ENCODE data around the gene CYSRT1.

CYSRT1 gene

DNA sequence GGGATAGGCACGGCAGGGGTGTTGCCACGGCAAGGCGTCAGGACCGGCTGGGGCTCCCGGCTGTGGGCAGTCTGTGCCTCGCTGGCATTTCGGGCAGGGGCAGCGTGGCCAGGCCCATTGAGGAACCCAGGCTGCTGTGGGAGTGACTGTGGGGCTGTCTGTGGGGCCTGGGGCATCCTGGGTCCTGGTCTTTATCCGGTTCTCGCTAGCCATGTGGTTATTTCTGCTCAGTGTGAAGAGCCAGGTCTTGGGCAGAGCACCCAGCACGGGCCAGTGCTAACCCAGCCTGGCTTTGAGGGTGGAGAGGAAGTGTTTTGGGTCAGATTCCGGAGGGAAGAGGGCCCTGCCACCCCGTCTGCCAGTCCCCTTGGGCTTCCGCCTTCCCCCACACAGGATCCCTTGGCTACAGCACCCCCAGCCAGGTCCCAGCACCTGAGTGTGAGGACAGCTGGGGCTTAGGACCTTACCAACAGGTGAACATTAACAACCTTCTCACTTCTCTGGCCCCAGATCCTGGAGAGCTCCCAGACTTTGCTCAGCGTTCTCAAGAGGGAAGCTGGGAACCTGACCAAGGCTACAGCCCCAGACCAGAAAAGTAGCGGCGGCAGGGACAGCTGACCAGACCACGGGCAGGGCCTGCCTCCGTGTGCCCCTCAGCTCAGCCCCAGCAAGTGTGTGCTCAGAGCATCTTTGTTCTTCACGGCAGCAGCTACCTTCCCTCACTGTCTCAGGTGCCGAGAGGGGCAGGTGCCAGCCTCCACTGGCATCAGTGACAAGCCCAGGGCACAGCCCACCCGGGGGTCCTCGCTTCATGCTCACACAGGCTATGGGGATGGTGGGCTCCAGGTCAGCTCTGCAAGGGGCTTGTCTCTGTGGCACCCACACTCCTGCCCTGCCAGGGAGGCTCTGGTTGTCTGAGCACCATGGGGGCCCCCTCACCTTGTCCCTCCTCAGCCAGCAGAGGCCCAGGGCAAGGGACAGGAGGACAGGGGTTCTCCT is 35.4 kb upstream of the CYSRT1 start:
- in situ Hi-C loops (cut with HindIII; ENCODE audit: low sequenced_read_pairs) = no loop called here

DNA sequence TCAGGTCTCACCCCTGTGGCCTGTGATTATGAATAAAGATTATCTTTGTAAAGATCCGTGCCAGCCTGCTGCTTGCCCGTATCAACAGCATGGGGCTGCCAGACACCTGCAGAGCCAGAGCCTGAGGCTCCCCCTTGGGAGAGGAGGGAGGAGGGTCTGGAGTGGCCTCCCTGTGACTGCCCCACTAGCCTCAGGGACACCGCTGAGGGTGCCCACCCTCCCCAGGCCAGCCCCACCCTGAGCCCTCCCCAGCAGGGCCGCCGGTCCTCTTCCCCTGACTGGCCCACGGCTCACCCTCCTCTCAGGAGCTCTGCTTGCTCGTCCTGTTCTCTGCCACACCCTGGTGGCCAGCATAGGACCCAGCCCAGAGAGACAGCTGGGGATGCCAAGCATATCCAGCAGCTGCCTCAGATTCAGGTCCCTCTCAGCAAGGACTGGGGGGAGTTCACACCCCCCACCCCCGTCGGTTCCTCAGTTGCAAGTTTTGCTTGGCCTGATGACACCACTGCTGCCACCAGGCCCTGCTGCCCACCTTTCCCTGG is 34.6 kb upstream of the CYSRT1 start:
- in situ Hi-C loops (cut with HindIII; ENCODE audit: low sequenced_read_pairs) = no loop called here

DNA sequence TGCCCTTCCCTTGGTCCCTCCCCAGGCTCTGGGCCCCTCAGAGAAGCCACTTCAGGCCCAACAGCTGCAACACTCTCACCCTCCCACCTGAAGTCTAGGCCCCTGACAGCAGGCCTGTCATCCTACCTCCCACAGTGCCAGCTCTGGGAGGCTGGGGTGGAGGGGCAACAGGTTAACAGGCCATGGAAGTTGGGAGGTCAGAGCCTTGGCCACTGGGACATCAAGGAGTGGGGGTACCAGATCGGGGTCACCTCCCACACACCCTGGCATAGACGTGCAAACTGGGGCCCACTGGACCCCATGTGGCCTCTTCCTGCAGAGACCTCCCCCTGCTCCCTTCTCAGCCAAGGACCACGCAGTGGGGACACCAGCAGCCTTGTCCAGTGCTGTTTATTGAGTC is 33.7 kb upstream of the CYSRT1 start:
- in situ Hi-C loops (cut with HindIII; ENCODE audit: low sequenced_read_pairs) = no loop called here

DNA sequence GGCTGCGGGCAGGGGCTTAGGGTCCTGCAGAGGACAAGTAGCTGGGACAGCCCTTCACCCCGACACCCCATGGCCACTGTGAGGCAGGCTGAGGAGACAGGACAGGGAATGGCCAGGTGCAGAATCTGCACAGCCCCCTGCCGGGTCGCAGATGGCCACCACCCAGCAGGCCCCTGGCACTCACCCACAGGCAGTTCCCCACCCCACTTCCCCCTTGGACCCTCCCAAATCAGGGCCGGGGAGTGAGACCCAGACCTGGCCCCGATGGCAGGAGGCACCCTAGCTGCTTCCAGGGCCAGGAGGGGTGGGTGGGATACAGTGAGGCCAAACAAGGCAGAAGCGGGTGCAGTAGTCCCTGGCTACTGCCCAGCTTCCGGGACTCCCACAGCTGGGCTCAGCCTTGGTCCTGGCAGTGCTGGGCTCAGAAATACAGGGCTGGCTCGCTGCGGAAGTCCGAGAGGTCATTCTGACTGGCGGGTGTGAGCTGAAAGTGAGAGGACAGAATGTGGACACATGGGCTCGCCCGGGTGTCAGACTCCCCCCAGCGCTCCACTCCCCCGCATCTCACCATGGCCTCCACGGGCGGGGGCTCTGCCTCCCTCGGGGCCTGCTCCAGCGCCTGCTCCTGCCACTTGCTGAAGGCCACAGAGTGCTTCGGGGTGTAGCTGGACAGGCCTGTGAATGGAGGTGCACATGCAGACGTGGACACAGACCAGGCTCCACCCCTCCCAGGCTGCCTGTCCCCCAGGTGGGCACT is 33.1 kb upstream of the CYSRT1 start:
- in situ Hi-C loops (cut with HindIII; ENCODE audit: low sequenced_read_pairs) = no loop called here

DNA sequence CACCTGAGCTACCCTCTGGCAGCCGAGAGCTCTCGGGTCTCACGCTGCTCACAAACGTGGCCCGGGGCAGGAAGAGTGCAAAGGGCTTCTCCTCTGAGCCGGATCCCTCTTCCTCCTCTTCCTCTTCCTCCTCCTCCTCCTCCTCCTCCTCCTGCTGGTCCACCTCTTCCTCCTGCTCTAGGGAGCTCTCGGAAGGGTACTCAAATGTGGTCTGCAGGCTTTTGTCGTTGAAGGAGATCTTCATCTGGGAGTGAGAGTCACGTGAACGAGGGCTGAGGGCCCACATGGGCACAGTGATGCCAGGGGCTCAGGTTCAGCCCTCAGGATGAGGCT is 32.6 kb upstream of the CYSRT1 start:
- in situ Hi-C loops (cut with HindIII; ENCODE audit: low sequenced_read_pairs) = no loop called here

DNA sequence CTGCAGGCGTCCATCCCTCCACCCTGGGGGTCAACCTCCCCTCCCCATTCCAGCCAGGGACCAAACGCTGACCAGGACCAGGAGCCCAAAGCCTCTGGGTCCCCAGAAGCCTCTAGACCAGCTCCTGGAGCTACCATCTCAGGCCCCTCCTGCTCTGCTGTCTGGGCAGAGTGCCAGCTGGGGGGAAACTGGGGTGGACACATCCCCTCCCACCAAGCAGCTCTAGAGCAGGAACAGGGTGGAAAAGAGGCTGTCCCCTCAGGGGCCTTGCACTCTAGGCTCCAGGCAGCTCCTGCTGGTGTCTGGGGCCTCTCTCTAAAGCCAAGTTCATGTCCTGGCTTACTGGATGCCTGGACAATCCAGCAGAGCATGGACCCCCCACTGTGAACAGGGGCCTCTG is 32.1 kb upstream of the CYSRT1 start:
- in situ Hi-C loops (cut with HindIII; ENCODE audit: low sequenced_read_pairs) = no loop called here

DNA sequence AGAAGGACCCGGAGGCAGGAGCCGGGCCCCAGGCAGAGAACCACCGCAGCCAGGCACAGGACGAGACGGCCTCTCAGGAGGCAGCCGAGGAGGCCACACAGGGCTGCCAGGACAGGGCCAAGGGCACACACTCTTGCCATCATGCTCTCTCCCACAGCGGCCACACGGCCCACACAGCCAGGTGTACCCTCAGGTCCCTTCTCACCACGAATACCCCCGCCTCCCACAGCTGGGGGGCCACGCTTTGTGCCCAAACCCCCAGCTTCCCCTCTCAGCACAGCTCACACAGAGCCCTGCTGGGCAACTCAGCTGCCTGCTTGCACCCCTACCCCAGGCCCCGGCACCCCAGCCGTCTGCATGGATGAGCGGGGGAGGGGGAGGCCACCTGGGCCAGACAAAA is 31.2 kb upstream of the CYSRT1 start:
- in situ Hi-C loops (cut with HindIII; ENCODE audit: low sequenced_read_pairs) = no loop called here

DNA sequence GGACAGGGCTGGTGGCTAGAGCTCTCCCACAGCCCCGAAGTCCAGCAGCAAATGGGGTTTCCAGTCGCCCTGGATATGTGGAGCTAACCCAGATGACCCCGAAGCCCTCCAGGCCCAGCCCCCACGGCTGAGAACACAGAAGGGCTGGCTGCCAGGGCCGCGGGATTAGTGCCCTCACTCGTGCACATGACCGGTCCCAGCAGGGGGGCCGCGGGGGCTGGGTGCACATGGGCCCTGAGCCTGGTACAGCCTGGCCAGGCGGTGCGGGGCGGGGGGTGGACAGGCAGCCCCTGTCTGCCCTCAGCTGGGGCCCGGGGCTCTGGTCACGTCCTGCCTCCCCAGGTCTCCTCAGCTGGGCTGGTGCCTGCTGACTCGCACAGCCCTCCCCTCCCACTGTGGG is 30.6 kb upstream of the CYSRT1 start:
- in situ Hi-C loops (cut with HindIII; ENCODE audit: low sequenced_read_pairs) = no loop called here

DNA sequence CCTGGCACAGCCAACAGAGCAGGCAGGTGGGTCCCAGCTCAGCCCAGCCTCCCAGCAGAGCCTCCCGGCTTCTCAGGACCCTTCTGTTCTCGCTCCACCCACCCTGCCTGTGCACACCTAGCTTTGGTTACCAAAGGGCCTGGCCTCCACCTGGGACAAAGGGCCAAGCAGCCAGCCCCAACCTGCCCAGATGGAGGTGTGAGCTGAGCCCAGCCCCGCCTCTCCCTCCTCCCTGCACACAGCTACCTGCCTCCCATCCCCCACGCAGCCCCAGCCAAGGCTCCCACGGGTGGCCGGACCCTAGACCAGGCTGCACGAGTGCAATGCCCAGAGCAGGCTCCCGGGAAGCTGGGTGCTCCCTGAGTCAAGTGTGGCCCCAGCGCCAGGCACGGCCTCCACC is 30.1 kb upstream of the CYSRT1 start:
- in situ Hi-C loops (cut with HindIII; ENCODE audit: low sequenced_read_pairs) = no loop called here

DNA sequence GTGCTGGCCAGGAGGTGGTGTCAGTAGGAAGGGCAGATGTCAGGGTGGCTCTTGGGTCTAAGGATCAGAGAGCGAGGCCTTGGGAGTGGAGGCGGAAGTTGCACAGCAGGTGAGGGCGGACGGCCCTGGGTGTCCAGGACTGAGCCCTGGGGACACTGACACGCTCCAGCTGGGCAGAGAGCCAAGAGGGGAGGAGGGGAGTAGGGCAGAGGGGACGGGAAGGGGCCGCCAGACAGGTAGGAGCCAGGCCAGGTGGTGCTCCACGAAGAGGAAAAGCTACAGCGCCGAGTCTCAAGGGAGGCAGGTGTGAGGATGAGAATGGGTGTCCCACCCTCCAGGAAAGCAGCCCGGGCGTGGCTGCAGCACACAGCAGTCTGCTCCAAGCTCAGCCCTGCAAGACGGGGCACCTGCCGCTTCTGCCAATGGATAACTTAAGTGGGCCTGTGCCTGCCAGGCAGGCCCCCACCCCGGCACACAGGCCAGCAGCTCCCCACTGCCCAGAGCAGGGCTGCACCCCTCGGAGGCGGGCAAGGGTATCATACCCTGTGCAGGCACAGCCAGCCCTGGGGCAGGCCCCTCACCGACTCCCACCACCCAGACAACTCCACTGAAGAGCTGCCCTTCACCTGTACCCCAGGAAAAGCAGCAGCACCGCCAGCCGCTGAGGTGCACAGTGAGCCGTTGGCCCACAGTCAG is 29.3 kb upstream of the CYSRT1 start:
- in situ Hi-C loops (cut with HindIII; ENCODE audit: low sequenced_read_pairs) = no loop called here

DNA sequence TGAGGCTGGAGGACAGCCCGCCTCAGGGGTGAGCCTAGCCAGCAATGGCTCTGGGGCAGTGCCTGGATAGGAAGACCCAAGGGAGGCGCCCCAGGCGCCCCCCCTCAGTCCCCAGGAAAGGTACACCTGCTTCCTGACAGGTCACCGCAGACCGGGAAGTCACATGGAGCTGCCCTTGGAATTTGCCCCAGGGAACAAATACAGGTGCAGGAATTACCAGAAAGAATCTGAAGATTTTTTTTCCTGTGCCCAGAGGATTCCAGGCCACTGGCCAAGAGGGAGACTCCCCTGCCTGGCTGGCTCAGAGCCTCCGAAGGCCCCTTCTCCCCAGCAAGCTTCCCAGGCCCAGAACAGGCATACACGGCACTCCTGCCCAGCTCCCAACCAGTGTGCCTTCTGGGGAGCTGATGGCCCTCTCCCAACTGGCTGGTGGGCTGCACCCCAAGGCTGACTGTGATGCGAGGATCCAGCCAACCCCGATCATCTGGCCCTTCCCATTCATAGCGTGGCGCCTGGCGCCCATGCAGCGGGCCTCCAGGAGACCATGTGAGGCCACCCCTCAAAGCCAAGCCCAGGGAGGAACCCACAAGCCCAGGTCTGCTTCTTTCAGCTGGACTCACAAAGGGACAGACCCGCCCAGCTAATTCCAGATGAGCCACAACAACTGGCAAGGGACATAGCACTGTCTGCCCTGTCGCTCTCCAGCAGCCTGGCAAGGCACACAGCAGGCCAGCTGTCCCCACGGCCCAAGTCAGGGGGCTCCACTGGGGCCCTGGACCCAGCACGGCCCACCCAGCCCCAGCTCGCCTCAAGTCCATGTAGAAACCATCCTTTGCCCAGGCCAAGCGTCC is 26.7 kb upstream of the CYSRT1 start:
- in situ Hi-C loops (cut with HindIII; ENCODE audit: low sequenced_read_pairs) = no loop called here

DNA sequence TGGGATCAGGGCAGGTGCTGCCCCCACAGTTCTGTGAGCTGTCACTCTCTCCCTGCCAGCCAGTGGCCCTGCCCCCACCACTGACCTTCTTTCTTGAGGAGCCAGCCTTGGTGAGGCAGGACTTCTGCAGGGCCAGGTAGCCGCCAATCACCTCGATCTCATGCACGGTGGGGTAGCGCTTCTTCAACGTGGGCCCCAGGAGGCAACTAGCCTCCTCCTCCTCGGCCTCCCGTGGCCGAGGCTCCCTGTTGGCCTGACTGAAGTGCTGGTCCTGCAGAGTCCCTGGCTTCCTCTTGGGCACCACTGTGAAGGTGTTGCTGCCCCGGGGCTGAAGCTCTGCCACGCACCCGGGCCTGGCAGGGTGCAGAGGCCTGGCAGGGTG is 26.1 kb upstream of the CYSRT1 start:
- in situ Hi-C loops (cut with HindIII; ENCODE audit: low sequenced_read_pairs) = no loop called here

DNA sequence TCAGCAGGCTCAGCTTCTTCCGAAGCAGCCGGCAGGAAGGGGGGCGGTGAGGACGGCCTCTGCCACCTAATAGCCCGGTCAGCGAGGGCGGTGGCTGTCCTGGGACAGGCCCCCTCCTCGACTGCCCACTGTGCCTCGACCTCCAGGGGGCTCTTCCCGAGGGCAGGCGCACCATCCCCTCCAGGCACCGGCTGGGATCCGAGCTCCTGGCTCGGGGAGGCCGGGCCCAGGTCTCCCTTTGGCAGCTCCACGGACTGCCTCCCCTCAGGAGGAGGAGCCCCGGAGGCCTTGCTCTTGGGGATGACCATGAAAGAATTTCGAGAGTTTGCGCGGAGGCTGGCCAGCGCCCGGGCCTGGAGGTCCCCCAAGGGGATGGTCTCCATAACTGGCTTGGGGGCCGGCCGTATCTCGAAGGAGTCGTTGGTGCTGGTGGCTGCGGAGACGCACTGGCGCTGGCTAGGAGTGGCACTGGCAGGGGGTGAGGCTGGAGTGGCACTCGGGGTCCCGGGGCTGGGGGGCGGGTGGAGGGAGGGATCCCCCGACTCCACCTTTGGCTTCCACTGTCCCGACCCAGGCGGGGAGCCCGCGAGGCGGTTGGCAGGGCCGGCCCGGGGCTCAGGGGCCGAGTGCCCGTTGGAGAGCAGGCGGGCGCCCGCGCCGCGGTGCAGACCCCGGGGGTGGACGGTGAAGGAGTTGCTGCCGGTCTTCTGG is 25.4 kb upstream of the CYSRT1 start:
- in situ Hi-C loops (cut with HindIII; ENCODE audit: low sequenced_read_pairs) = no loop called here

DNA sequence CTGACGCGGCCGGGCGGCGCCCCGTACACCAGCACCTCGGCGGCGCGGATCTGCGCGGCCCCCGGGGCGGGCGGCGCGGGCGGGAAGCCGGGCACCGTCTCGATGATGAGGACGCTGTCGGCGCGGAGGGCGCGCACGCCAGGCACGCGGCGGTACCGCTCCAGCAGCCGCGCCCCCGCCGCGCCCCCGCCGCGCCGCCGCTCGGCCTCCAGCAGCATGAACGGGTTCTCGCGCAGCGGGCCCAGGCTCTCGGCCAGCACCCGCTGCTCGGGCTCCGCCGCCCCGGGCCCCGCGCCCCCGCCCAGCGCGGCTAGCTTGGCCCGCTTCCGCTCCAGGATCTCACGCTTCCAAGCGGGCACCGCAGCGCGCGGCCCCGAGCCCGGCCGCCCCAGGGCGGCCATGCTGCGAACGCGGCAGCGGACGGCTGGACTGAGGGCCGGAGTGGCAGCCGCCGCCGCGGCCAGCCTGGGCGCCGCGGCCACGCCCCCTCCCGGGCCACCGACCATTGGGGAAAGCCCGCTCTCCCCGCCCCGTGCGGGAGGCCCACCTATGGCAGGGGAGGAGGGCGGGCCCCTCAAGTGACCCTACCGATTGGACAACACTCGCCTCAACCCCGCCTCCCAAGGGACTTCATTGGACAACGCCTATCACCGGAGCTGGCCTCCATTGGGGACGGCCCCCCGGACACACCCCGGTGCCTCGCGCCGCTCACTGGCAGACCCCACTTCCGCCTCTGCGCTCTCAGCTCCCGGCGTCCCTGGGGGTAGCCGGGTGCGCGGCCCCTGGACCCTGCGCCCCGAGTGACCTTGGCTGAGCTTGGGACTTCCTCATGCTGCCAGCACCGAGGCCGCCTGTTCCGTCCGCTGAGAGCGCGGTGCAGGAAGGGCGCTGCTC is 24.4 kb upstream of the CYSRT1 start, which contains the start of gene TPRN:
Gene TPRN (minus strand): TSS at position 431 of the 894 bp plus-strand sequence. CDS start 30 bp downstream, at position 401.
- in situ Hi-C loops (cut with HindIII; ENCODE audit: low sequenced_read_pairs) = no loop called here

DNA sequence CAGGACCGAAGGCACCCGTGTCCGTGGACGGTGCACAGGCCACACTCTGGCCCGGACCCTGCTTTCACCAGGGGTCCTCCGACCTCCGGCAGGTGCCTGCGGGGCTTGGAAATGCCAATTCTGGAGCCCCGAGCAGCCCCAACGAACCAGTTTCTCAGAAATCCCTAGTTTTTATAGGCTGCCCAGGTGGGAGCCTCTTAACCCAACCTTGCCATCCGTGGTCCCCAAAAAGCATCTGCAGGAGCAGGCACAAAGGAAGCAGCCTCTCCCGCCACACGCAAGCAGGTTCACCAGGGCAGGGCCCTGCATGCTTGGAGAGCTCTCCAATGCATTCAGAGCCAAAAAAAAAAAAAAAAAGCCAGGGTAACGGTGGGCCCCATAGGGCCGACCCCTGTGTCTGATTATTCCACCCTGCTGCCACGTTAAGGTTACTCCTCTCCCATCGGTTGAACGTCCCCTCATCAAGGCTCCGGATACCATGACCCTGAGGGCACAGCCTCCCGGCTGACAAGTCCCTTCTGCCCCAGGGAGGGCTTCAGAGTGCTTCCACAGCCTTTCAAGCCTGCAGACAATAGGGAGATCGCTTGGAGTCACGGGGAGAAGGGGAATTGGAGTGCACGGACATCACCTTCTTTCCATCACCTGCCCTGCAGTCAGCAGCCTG is 23.6 kb upstream of the CYSRT1 start:
- in situ Hi-C loops (cut with HindIII; ENCODE audit: low sequenced_read_pairs) = no loop called here

DNA sequence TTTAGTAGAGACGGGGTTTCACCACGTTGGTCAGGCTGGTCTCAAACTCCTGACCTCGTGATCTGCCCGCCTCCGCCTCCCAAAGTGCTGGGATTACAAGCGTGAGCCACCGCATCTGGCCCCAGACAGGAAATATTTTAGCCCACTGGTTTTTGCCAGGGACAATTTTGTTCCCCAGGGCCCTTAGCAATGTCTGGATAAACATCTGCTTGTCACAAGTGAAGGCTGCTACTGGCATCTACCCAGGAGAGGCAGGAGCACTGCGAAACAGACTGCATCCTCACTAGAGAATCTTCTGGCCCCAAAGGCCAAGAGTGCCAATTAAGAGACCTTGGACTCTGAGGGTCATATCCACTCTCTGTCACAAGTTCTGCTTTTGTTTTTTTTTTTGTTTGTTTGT is 22.0 kb upstream of the CYSRT1 start:
- in situ Hi-C loops (cut with HindIII; ENCODE audit: low sequenced_read_pairs) = no loop called here

DNA sequence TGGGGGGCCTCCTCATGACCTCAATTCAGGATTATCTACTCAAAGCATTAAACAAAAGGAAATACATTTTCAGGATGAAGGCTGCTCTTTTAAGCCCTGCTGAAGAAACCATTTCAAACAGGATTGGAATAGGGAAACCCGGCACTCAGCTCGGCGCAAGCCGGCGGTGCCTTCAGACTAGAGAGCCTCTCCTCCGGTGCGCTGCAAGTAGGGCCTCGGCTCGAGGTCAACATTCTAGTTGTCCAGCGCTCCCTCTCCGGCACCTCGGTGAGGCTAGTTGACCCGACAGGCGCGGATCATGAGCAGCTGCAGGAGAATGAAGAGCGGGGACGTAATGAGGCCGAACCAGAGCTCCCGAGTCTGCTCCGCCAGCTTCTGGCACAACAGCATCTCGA is 20.2 kb upstream of the CYSRT1 start:
- in situ Hi-C loops (cut with HindIII; ENCODE audit: low sequenced_read_pairs) = no loop called here

All from DLD1 (cell line).